UCSD-AML1 (cell line): Measurements from ENCODE around the gene FOXI3.
"Not testable (repeated sequence)": the region's sequence is repeated elsewhere in the genome, so short reads cannot be mapped to it uniquely, and the experiment has no call there.

Source experiments
- DNase-seq: peaks from one replicate; lab custom pipeline; 2025; ENCODE audit not compliant: unreplicated experiment; lab: John Stamatoyannopoulos, UW

FOXI3 gene

GRCh38 chr2:88442473-88442872 is 10.0 kb downstream of the FOXI3 start:
- DNase-seq = no peak

- no peak for DNase-seq
Observed at GRCh38 chr2:88442061-88442460, 10.4 kb downstream of the FOXI3 start.

- DNase-seq = no peak
Observed at GRCh38 chr2:88437010-88437409, 15.5 kb downstream of the FOXI3 start.

GRCh38 chr2:88429929-88430328 is 22.6 kb downstream of the FOXI3 start:
- no peak for DNase-seq

- no peak for DNase-seq
Observed at GRCh38 chr2:88423733-88424132, 28.8 kb downstream of the FOXI3 start.

GRCh38 chr2:88419051-88419450 is 33.4 kb downstream of the FOXI3 start:
- DNase-seq = not testable (repeated sequence)

- DNase-seq = no peak
Observed at GRCh38 chr2:88416016-88416663, 36.4 kb downstream of the FOXI3 start.

GRCh38 chr2:88408870-88409269 is 43.6 kb downstream of the FOXI3 start:
- not testable (repeated sequence) for DNase-seq

- DNase-seq = no peak
Observed at GRCh38 chr2:88400037-88400767, 52.3 kb downstream of the FOXI3 start.

GRCh38 chr2:88398180-88398579 is 54.3 kb downstream of the FOXI3 start:
- DNase-seq = no peak
